Lung (tissue), 12 donors: Measurements from ENCODE around the gene PIGN. TPM values are rescaled to one million over a fixed set of nuclear protein-coding genes. Genes with fewer than 3 reads are reported as not detected.

ENCODE experiments used
- ATAC-seq: fragments of 200-7000 bp; cut with Tn5 transposase; one replicate; pipeline ENCODE4 v1.9.1; 2020; ENCODE audit warnings: moderate number of reproducible peaks; ENCODE audit not compliant: insufficient read depth, low FRiP score
- DNase-seq, 3 donors: peaks; one replicate each; pipeline ENCODE4 v3.0.0-alpha.2; 2013 to 2017
- H3K27ac ChIP-seq, 2 donors: one replicate each; pipeline ENCODE4 v1.5.1; 2013; ENCODE audit warnings: mild to moderate bottlenecking in 2 of 2, moderate library complexity in 2 of 2, control low read depth in 1 of 2, inconsistent platforms in 1 of 2, low read depth in 1 of 2, low read length in 1 of 2
- H3K27me3 ChIP-seq, 3 donors: one replicate each; pipeline ENCODE4 v1.5.1; 2013; ENCODE audit warnings: low read length in 2 of 3; ENCODE audit not compliant: control insufficient read depth in 3 of 3, insufficient read depth in 3 of 3
- H3K36me3 ChIP-seq, 4 donors: one replicate each; pipeline ENCODE4 v1.5.1; 2013; ENCODE audit warnings: low read length in 4 of 4, mild to moderate bottlenecking in 1 of 4, moderate library complexity in 1 of 4; ENCODE audit not compliant: control insufficient read depth in 4 of 4, insufficient read depth in 4 of 4
- H3K4me1 ChIP-seq, 5 donors: one replicate each; pipeline ENCODE4 v1.5.1; 2013; ENCODE audit warnings: low read length in 5 of 5, mild to moderate bottlenecking in 2 of 5, moderate library complexity in 1 of 5; ENCODE audit not compliant: control insufficient read depth in 5 of 5, insufficient read depth in 5 of 5
- H3K4me3 ChIP-seq: one replicate; pipeline ENCODE4 v1.5.1; 2013; ENCODE audit warnings: mild to moderate bottlenecking, control low read depth, moderate library complexity
- H3K9ac ChIP-seq, 2 donors: one replicate each; pipeline ENCODE4 v1.5.1; 2013; ENCODE audit warnings: low read length in 2 of 2, control low read depth in 1 of 2; ENCODE audit not compliant: insufficient read depth in 1 of 2
- H3K9me3 ChIP-seq, 4 donors: one replicate each; pipeline ENCODE4 v1.5.1; 2013; ENCODE audit warnings: low read length in 3 of 4, mild to moderate bottlenecking in 1 of 4, moderate library complexity in 1 of 4; ENCODE audit not compliant: control insufficient read depth in 4 of 4, insufficient read depth in 3 of 4
- WGBS, 2 donors: extraction: QIAGEN DNeasy Blood & Tissue Kit; methylation state at CpG; one replicate each; pipeline ENCODE4 v1.1.7; 2013; 5-methylcytosine and 5-hydroxymethylcytosine counted together
- polyA plus RNA-seq, 2 donors: library from polyadenylated mRNA; stranded (reverse); fragments of 200-250 nt; gene quantifications; one replicate each; pipeline ENCODE4 v1.2.1, GENCODE V29; 2013
- total RNA-seq, 2 donors: library from RNA; depleted of rRNA in 1 of 2; stranded (reverse); fragments of >200 nt in 1 of 2; gene quantifications; one replicate each; pipeline ENCODE4 v1.2.1, GENCODE V29; 2014 to 2021
- TF ChIP-seq, protein P1 (sequence below): IDR thresholded peaks from 2 replicates; pipeline ENCODE4 v1.5.1; 2012; ENCODE audit warnings: mild to moderate bottlenecking; ENCODE audit errors: control extremely low read depth, extremely low read depth
- donor health status: control.
- donor health status: control.
- donor health status: Bipolar disorder and iron deficiency.
- donor health status: healthy.
- donor health status: DM: yes; HTN: yes; CAD: no.

PIGN gene
- total and polyA plus RNA-seq, 4 donors, result 5.7 to 62.5 (median 16.3) TPM

GRCh38 chr18:62224229-62224628 lies 37.4 kb upstream of the PIGN start:
- peaks cover 3 to 20% (median 10%) of the 10 kb centered on the region in 4 donors for H3K36me3 ChIP-seq
- no peak for DNase-seq
- H3K9me3 ChIP-seq, result peaks cover 2 to 4% (median 3%) of the 10 kb centered on the region in 4 donors
- no peaks in the 10 kb centered on the region for H3K27me3 ChIP-seq
- 95 to 98% methylated on average over 2 of the region's 2 CpGs for WGBS, 2 donors
- H3K4me3 ChIP-seq, result no peak overlapping the region
- H3K4me1 ChIP-seq, result no peaks in the 10 kb centered on the region
- ATAC-seq, result no peak
- no peak overlapping the region for H3K27ac ChIP-seq
- TF ChIP-seq, protein P1, sequence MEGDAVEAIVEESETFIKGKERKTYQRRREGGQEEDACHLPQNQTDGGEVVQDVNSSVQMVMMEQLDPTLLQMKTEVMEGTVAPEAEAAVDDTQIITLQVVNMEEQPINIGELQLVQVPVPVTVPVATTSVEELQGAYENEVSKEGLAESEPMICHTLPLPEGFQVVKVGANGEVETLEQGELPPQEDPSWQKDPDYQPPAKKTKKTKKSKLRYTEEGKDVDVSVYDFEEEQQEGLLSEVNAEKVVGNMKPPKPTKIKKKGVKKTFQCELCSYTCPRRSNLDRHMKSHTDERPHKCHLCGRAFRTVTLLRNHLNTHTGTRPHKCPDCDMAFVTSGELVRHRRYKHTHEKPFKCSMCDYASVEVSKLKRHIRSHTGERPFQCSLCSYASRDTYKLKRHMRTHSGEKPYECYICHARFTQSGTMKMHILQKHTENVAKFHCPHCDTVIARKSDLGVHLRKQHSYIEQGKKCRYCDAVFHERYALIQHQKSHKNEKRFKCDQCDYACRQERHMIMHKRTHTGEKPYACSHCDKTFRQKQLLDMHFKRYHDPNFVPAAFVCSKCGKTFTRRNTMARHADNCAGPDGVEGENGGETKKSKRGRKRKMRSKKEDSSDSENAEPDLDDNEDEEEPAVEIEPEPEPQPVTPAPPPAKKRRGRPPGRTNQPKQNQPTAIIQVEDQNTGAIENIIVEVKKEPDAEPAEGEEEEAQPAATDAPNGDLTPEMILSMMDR, result no peak
- no peak overlapping the region for H3K9ac ChIP-seq

DNA sequence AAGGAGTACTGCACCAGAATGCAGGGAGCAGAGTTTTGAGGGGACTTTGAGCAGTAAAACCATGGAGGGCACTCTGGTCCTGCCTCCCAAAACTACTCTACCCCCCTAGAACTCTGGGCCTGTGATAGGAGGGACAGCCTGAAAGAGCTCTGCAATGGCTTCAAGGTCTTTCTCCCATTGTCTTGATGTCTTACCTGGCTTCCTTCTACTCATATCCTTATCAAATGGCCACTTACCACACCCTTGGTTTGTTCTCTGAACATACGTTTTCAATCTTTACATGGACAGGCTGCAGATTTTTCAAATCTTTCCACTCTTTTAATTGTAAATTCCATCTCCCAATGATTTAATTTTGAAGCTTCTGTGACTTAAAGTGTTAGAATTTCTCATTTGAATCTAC lies 27.9 kb upstream of the PIGN start:
- 85 to 87% methylated on average over 1 of the region's 1 CpG for WGBS, 2 donors
- H3K9ac ChIP-seq, result no peak overlapping the region
- no peaks in the 10 kb centered on the region for H3K27me3 ChIP-seq
- DNase-seq (no peak), ATAC-seq (no peak)
- peaks cover 6 to 9% (median 6%) of the 10 kb centered on the region in 4 donors for H3K36me3 ChIP-seq
- no peak overlapping the region for H3K4me3 ChIP-seq
- TF ChIP-seq, protein P1, result no peak
- no peak overlapping the region for H3K27ac ChIP-seq
- no peaks in the 10 kb centered on the region for H3K9me3 ChIP-seq
- peaks cover 0 to 2% (median 0%) of the 10 kb centered on the region in 5 donors for H3K4me1 ChIP-seq

DNA sequence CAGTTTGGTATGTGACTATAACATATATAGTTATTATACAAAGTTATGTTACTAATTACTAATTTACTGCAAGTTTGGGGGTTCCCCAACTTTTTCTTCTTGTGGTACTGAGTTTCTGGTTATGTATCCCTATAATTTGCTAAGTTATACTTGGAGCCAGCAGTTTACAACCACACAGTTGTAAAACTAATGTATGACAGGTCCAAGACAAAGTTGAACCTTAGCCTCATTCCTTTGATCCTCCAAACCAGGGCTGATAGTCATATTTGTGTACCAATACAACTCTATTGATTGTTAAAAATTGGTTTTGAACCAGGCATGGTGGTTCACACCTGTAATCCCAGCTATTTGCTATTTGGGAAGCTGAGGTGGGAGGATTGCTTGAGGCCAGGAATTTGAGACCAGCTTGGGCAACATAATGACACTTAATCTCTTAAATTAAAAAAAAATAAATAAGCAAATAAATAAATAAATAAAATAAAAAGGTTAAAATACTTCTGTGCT lies 24.5 kb upstream of the PIGN start:
- Histone ChIP-seq H3K36me3 (peaks cover 6 to 9% (median 6%) of the 10 kb centered on the region in 4 donors), H3K9ac (no peak overlapping the region), H3K27ac (no peak overlapping the region), H3K4me3 (no peak overlapping the region), H3K4me1 (peaks cover 0 to 2% (median 0%) of the 10 kb centered on the region in 5 donors), H3K27me3 (no peaks in the 10 kb centered on the region), H3K9me3 (no peaks in the 10 kb centered on the region)
- TF ChIP-seq, protein P1, result no peak
- ATAC-seq, result no peak
- no peak for DNase-seq

DNA sequence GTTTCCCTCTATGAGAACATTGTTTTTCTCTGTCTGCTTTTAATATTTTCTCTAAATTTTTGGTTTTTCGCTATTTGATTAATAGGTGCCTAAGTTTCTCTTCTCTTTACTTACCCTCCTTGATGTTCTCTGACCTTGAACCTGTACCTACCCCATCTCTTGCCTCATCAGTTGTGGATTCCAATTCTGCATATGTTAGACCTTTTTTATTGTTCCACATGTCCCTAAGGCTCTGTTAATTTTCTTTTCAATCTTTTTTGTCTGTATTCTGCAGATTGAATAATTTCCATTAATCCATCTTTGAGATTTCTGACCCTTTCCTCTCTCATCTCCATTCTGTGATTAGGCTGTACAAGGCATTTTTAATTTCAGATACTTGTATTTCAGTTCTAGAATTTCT lies 23.3 kb upstream of the PIGN start:
- no peak overlapping the region for H3K27ac ChIP-seq
- 100% methylated on average over 1 of the region's 1 CpG for WGBS, 2 donors
- no peak overlapping the region for H3K9ac ChIP-seq
- peaks cover 0 to 5% (median 0%) of the 10 kb centered on the region in 5 donors for H3K4me1 ChIP-seq
- peaks cover 6 to 9% (median 6%) of the 10 kb centered on the region in 4 donors for H3K36me3 ChIP-seq
- ATAC-seq, result no peak
- DNase-seq, result no peak
- H3K9me3 ChIP-seq, result no peaks in the 10 kb centered on the region
- TF ChIP-seq, protein P1, result no peak
- H3K4me3 ChIP-seq, result no peak overlapping the region
- no peaks in the 10 kb centered on the region for H3K27me3 ChIP-seq
